Measurements from ENCODE around the gene COA8.

- TF ChIP-seq EP300 (IDR thresholded peaks at IDR 0.05) (no peak), POLR2A (IDR thresholded peaks at IDR 0.05) (no peak)
Observed at GRCh38 chr14:103594265-103594664, 31.5 kb downstream of the COA8 start.

Measured in sigmoid colon (tissue), 4 donors.